Mucosa of descending colon (tissue), 3 donors: Measurements from ENCODE around the gene PPP2R5C. TPM values are rescaled to one million over a fixed set of nuclear protein-coding genes. Genes with fewer than 3 reads are reported as not detected.

Source experiments
- ATAC-seq: fragments of 200-7000 bp; cut with Tn5 transposase; one replicate; pipeline ENCODE4 v1.9.1; 2020; ENCODE audit warnings: mild to moderate bottlenecking, moderate library complexity
- DNase-seq, 3 donors: peaks; one replicate each; pipeline ENCODE4 v3.0.0-alpha.2; 2020
- H3K36me3 ChIP-seq: fragments of 200-600 bp; one replicate; pipeline ENCODE4 v1.8.0; 2021; ENCODE audit warnings: low read depth, mild to moderate bottlenecking
- H3K4me1 ChIP-seq: fragments of 200-600 bp; one replicate; pipeline ENCODE4 v1.8.0; 2021; ENCODE audit warnings: low read depth, mild to moderate bottlenecking
- H3K4me3 ChIP-seq: fragments of 200-600 bp; one replicate; pipeline ENCODE4 v1.8.0; 2021; ENCODE audit warnings: mild to moderate bottlenecking
- H3K9me3 ChIP-seq: fragments of 200-600 bp; one replicate; pipeline ENCODE4 v1.8.0; 2021; ENCODE audit warnings: mild to moderate bottlenecking
- intact Hi-C, 2 donors: fragments of 100-400 bp; cut with DNase I in 1 of 2; cut with micrococcal nuclease in 1 of 2; formaldehyde crosslinking; loops; one replicate each; pipeline versions ENCODE4 v1.11.0 to v1.11.1; 2022; cut with DNase I, micrococcal nuclease
- total RNA-seq, 3 donors: library from RNA; stranded (reverse); fragmentation: NEBNext Ultra II Directional in 2 of 3; extraction: Animal tissue kit (Norgen Biotek cat#: 25700) in 2 of 3; gene quantifications; one replicate each; pipeline versions ENCODE4 v1.2.1 to v1.2.4, GENCODE V29; 2021 to 2023
- TF ChIP-seq, protein P1 (sequence below): fragments of 200-600 bp; IDR thresholded peaks from one replicate; pipeline ENCODE4 v1.8.0; 2022; ENCODE audit warnings: antibody characterized with exemption, mild to moderate bottlenecking
- donor health status: DM: no; HTN: no; CAD: no; lungs with moderate emphysema.
- donor health status: DM: no; HTN: no; CAD: no.
- donor health status: DM: no; HTN: yes; CAD: no.

Gene PPP2R5C
- total RNA-seq, 3 donors from 2014 or later = 131 to 173 (median 160) TPM

DNA sequence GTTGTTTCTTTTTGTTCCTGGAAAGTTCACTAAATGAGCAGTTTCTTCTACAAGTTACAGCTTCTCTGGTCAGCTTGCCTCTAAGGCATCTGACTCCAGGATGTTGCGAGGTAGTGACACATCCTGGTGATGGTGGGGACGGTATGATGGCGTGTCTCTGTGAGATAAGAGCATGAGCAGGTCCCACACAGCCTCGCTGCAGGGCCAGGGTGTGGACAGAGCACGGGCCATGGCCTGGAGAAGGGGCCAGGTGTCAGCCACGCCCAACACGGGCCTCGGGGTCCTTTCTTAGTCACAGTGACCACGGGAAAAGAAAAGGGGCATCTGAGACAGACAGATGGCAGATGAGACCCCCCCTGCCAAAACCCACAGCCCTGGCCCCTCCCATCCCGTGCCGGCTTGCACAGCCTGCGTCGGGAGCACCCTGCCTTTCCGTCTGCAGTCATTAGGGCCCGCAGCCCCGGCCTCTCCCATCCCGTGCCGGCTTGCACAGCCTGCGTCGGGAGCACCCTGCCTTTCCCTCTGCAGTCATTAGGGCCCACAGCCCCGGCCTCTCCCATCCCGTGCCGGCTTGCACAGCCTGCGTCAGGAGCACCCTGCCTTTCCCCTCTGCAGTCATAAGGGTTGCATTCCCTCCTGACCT is 123.5 kb downstream of the PPP2R5C start:
- intact Hi-C loops = no loop called here
- Histone ChIP-seq H3K9me3 (no peaks in the 10 kb centered on the region), H3K36me3 (no peaks in the 10 kb centered on the region), H3K4me3 (no peak overlapping the region), H3K4me1 (no peaks in the 10 kb centered on the region)
- no peak for ATAC-seq
- no peak for DNase-seq
- TF ChIP-seq, protein P1, sequence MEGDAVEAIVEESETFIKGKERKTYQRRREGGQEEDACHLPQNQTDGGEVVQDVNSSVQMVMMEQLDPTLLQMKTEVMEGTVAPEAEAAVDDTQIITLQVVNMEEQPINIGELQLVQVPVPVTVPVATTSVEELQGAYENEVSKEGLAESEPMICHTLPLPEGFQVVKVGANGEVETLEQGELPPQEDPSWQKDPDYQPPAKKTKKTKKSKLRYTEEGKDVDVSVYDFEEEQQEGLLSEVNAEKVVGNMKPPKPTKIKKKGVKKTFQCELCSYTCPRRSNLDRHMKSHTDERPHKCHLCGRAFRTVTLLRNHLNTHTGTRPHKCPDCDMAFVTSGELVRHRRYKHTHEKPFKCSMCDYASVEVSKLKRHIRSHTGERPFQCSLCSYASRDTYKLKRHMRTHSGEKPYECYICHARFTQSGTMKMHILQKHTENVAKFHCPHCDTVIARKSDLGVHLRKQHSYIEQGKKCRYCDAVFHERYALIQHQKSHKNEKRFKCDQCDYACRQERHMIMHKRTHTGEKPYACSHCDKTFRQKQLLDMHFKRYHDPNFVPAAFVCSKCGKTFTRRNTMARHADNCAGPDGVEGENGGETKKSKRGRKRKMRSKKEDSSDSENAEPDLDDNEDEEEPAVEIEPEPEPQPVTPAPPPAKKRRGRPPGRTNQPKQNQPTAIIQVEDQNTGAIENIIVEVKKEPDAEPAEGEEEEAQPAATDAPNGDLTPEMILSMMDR = no peak

DNA sequence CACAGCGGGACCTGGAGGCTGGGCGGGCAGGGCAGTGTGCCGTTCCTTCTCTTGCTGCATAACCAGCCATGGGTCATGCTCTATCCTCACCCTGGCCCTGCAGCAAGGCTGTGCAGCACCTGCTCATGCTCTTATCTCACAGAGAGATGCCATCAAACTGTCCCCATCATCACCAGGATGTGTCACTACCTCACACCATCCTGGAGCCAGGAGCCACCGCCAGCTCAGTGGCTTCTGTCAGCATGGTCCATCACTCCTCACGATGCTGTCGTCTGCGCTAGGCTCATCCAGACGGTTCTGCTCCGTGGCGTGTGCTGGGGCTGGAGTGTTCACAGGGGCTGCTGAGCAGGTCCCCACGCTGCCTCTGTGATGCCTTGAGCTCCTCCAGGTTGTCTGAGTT is 125.7 kb downstream of the PPP2R5C start:
- no peak for DNase-seq
- H3K4me3 ChIP-seq = no peak overlapping the region
- no peaks in the 10 kb centered on the region for H3K36me3 ChIP-seq
- H3K4me1 ChIP-seq = no peaks in the 10 kb centered on the region
- TF ChIP-seq, protein P1 = no peak
- no peaks in the 10 kb centered on the region for H3K9me3 ChIP-seq
- no peak for ATAC-seq
- intact Hi-C loops = no loop called here

DNA sequence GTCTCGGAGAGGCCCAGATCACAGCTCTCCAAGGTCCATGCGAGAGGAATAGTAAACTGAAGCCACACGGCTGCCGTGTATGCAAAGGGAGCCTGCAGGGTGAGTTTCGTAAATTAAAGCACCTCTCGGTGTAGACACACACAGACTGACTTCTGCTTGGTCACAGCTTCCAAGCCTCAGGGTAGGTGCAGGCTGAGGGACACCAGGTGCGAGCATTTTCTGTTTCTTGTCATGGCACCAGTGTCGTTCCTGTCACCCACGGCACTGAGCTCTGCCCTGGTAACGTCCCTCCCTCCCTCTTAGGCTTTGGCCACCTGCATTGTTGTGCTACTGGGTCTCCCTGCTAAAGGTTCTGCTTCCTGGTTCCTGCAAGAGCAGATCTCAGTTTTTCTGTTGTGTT is 126.7 kb downstream of the PPP2R5C start:
- Histone ChIP-seq H3K36me3 (no peaks in the 10 kb centered on the region), H3K9me3 (no peaks in the 10 kb centered on the region), H3K4me1 (no peaks in the 10 kb centered on the region), H3K4me3 (no peak overlapping the region)
- DNase-seq (no peak), ATAC-seq (no peak)
- TF ChIP-seq, protein P1 = no peak
- intact Hi-C loops = no loop called here

DNA sequence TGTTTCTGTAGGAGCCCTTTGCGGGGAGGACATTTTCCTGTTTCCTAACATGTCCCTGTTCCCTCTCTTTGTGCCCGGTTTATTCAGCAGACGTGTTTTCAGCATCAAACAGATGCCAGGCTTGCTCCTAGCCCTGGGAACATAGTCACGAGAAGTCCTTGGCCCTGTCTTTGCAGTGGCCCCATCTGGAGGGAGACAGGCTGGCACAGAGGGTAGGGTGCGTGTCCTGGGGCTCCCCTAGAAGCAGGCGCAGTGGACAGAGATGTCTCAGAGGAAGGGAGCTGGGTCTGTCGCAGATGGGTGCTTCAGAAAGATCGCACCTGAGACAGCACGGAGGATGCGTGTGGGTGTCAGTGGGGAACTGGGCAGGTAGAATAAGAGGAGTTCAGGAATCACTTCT is 127.9 kb downstream of the PPP2R5C start:
- TF ChIP-seq, protein P1 = no peak
- intact Hi-C loops = no loop called here
- no peaks in the 10 kb centered on the region for H3K4me1 ChIP-seq
- H3K36me3 ChIP-seq = no peaks in the 10 kb centered on the region
- H3K4me3 ChIP-seq = no peak overlapping the region
- H3K9me3 ChIP-seq = no peaks in the 10 kb centered on the region
- DNase-seq (no peak), ATAC-seq (no peak)

DNA sequence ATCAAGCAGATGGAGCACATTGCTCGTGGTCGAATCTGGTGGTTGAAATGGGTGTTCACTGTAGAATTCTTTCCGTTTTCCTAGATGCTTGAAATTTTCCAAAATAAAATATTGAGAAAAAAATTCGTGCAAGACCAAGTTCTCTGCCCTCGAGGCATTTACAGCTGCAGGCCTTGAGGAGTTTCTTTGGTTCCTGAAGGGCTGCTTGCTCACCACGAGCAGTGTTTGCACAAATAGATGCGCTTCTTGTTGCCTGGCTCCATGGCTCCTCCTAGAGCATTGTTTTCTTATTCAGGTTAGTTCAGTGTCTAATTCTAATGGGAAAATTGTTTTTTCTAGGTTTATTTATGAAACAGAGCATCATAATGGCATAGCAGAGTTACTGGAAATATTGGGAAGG is 128.4 kb downstream of the PPP2R5C start:
- intact Hi-C loops = no loop called here
- TF ChIP-seq, protein P1 = no peak
- DNase-seq (no peak), ATAC-seq (no peak)
- Histone ChIP-seq H3K4me3 (no peak overlapping the region), H3K36me3 (no peaks in the 10 kb centered on the region), H3K4me1 (no peaks in the 10 kb centered on the region), H3K9me3 (no peaks in the 10 kb centered on the region)

DNA sequence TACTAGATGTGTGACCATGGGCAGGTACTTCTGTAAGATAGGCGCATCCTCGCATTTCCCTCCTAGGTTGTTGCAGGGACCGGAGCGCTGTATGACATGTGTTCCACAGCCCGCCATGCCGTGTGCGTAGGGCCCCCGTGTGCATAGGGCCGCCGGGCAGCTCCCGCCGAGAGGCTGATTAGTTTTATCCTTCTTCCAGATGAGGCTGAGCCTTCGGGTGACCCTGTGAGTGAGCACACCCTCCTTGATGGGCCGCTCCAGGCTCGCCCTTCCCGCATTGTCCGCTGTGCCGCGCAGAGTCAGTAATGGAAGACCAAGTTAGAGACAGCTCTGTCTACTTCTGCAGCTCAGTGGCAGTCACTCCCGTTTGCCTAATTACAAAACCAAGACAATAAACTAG is 130.0 kb downstream of the PPP2R5C start:
- Histone ChIP-seq H3K4me3 (no peak overlapping the region), H3K9me3 (no peaks in the 10 kb centered on the region), H3K36me3 (no peaks in the 10 kb centered on the region), H3K4me1 (no peaks in the 10 kb centered on the region)
- ATAC-seq = no peak
- TF ChIP-seq, protein P1 = no peak
- no peak for DNase-seq
- intact Hi-C loops = no loop called here
